Measurements from ENCODE around the gene RPP38. TPM values are rescaled to one million over a fixed set of nuclear protein-coding genes. Genes with fewer than 3 reads are reported as not detected.

Gene RPP38
- polyA plus RNA-seq, 1 of the 3 experiments (the other 2 are of a cell fraction): 18.5 TPM

DNA sequence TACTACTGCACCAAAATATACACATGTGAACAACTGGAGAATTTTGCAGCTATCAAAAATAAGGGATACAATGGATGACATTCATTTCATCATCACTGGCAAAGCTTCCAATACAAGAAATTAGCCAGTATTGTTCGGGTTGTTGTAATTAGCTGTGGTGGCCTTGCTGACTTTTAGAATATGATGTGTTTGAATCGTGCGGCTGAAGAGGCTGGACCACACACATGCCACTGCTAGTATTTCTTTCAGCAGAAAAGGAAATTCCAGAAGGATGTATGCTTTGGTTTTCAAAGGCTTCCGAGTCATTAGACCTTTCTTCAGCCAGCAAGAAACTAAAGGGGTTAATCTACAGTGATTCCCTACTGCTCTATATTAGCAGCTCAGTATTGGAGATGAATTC, 16.6 kb downstream of the RPP38 start:
- Histone ChIP-seq H3K9me2 (no peaks in the 10 kb centered on the region), H3K4me2 (no peak overlapping the region), H3K36me3 (replicated peaks in 1 of 2; ENCODE audit: control insufficient read depth in 1 of 2, insufficient read depth in 2 of 2, low read length in 1 of 2) (peaks cover 31 to 58% of the 10 kb centered on the region in 2 experiments), H3K4me1 (ENCODE audit: control insufficient read depth in 1 of 2, insufficient read depth in 2 of 2, low read depth in 1 of 2, low read length in 1 of 2) (no peaks in the 10 kb centered on the region), H3K9ac (no peak overlapping the region), H2AFZ (ENCODE audit: low read depth) (no peak overlapping the region), H3K27ac (ENCODE audit: low read depth in 2 of 2, low read length in 1 of 2) (no peak overlapping the region), H3K4me3 (ENCODE audit: low read depth in 2 of 2, low read length in 1 of 2) (no peak overlapping the region), H3K27me3 (ENCODE audit: insufficient read depth) (no peaks in the 10 kb centered on the region), H3K9me3 (no peaks in the 10 kb centered on the region), H3F3A (replicated peaks; ENCODE audit: insufficient read depth) (peaks cover 4% of the 10 kb centered on the region), H4K20me1 (ENCODE audit: insufficient read depth) (no peaks in the 10 kb centered on the region), H3K79me2 (ENCODE audit: insufficient read depth) (peaks cover 5% of the 10 kb centered on the region; the same call in 1 of the 2 replicates)
- ChIA-PET POLR2A (no interaction called here), CTCF (interaction anchor here (1.2 kb wide), 1 partner anchor 7 kb away, joined by 3 read pairs; no protein-coding TSS in a partner anchor)
- 92% methylated on average over 3 of the region's 4 CpGs for WGBS (ENCODE audit: low lambda C conversion rate)
- TF ChIP-seq FOXM1 (IDR thresholded peaks at IDR 0.05; ENCODE audit: low read depth) (no peak), RFX5 (IDR thresholded peaks at IDR 0.05; ENCODE audit: low read length) (no peak), SMC3 (IDR thresholded peaks at IDR 0.05; ENCODE audit: low read depth, low read length) (no peak), RCOR1 (IDR thresholded peaks at IDR 0.05; ENCODE audit: low read length) (no peak), EP300 (IDR thresholded peaks at IDR 0.05; ENCODE audit: borderline replicate concordance in 1 of 2, low read depth in 1 of 2, low read length in 1 of 2) (no peak), RXRA (IDR thresholded peaks at IDR 0.05; ENCODE audit: borderline replicate concordance, low read depth) (no peak), RAD21 (IDR thresholded peaks at IDR 0.05; ENCODE audit: low read length) (no peak), SIN3A (IDR thresholded peaks at IDR 0.05; ENCODE audit: borderline replicate concordance, low read depth, low read length) (no peak), FOXJ3 (CRISPR knock-in tag; IDR thresholded peaks at IDR 0.05) (no peak), CHD2 (IDR thresholded peaks at IDR 0.05; ENCODE audit: low read length, partially characterized antibody) (no peak), POLR2AphosphoS5 (IDR thresholded peaks at IDR 0.05; ENCODE audit: low read depth, low read length) (no peak)
- TF ChIP-seq, protein P1, sequence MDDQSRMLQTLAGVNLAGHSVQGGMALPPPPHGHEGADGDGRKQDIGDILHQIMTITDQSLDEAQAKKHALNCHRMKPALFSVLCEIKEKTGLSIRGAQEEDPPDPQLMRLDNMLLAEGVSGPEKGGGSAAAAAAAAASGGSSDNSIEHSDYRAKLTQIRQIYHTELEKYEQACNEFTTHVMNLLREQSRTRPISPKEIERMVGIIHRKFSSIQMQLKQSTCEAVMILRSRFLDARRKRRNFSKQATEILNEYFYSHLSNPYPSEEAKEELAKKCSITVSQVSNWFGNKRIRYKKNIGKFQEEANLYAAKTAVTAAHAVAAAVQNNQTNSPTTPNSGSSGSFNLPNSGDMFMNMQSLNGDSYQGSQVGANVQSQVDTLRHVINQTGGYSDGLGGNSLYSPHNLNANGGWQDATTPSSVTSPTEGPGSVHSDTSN (IDR thresholded peaks at IDR 0.05): no peak
- TF ChIP-seq, protein P2, sequence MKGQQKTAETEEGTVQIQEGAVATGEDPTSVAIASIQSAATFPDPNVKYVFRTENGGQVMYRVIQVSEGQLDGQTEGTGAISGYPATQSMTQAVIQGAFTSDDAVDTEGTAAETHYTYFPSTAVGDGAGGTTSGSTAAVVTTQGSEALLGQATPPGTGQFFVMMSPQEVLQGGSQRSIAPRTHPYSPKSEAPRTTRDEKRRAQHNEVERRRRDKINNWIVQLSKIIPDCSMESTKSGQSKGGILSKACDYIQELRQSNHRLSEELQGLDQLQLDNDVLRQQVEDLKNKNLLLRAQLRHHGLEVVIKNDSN (IDR thresholded peaks at IDR 0.05; ENCODE audit: borderline replicate concordance, low read depth): no peak
- TF ChIP-seq, protein P3, sequence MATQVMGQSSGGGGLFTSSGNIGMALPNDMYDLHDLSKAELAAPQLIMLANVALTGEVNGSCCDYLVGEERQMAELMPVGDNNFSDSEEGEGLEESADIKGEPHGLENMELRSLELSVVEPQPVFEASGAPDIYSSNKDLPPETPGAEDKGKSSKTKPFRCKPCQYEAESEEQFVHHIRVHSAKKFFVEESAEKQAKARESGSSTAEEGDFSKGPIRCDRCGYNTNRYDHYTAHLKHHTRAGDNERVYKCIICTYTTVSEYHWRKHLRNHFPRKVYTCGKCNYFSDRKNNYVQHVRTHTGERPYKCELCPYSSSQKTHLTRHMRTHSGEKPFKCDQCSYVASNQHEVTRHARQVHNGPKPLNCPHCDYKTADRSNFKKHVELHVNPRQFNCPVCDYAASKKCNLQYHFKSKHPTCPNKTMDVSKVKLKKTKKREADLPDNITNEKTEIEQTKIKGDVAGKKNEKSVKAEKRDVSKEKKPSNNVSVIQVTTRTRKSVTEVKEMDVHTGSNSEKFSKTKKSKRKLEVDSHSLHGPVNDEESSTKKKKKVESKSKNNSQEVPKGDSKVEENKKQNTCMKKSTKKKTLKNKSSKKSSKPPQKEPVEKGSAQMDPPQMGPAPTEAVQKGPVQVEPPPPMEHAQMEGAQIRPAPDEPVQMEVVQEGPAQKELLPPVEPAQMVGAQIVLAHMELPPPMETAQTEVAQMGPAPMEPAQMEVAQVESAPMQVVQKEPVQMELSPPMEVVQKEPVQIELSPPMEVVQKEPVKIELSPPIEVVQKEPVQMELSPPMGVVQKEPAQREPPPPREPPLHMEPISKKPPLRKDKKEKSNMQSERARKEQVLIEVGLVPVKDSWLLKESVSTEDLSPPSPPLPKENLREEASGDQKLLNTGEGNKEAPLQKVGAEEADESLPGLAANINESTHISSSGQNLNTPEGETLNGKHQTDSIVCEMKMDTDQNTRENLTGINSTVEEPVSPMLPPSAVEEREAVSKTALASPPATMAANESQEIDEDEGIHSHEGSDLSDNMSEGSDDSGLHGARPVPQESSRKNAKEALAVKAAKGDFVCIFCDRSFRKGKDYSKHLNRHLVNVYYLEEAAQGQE (IDR thresholded peaks at IDR 0.05; ENCODE audit: low read depth, low read length): no peak
- TF ChIP-seq, protein P4, sequence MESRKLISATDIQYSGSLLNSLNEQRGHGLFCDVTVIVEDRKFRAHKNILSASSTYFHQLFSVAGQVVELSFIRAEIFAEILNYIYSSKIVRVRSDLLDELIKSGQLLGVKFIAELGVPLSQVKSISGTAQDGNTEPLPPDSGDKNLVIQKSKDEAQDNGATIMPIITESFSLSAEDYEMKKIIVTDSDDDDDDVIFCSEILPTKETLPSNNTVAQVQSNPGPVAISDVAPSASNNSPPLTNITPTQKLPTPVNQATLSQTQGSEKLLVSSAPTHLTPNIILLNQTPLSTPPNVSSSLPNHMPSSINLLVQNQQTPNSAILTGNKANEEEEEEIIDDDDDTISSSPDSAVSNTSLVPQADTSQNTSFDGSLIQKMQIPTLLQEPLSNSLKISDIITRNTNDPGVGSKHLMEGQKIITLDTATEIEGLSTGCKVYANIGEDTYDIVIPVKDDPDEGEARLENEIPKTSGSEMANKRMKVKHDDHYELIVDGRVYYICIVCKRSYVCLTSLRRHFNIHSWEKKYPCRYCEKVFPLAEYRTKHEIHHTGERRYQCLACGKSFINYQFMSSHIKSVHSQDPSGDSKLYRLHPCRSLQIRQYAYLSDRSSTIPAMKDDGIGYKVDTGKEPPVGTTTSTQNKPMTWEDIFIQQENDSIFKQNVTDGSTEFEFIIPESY (IDR thresholded peaks at IDR 0.05; ENCODE audit: borderline replicate concordance, low read depth): no peak
- TF ChIP-seq, protein P5, sequence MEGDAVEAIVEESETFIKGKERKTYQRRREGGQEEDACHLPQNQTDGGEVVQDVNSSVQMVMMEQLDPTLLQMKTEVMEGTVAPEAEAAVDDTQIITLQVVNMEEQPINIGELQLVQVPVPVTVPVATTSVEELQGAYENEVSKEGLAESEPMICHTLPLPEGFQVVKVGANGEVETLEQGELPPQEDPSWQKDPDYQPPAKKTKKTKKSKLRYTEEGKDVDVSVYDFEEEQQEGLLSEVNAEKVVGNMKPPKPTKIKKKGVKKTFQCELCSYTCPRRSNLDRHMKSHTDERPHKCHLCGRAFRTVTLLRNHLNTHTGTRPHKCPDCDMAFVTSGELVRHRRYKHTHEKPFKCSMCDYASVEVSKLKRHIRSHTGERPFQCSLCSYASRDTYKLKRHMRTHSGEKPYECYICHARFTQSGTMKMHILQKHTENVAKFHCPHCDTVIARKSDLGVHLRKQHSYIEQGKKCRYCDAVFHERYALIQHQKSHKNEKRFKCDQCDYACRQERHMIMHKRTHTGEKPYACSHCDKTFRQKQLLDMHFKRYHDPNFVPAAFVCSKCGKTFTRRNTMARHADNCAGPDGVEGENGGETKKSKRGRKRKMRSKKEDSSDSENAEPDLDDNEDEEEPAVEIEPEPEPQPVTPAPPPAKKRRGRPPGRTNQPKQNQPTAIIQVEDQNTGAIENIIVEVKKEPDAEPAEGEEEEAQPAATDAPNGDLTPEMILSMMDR (IDR thresholded peaks at IDR 0.05): no peak
- TF ChIP-seq, protein P6, sequence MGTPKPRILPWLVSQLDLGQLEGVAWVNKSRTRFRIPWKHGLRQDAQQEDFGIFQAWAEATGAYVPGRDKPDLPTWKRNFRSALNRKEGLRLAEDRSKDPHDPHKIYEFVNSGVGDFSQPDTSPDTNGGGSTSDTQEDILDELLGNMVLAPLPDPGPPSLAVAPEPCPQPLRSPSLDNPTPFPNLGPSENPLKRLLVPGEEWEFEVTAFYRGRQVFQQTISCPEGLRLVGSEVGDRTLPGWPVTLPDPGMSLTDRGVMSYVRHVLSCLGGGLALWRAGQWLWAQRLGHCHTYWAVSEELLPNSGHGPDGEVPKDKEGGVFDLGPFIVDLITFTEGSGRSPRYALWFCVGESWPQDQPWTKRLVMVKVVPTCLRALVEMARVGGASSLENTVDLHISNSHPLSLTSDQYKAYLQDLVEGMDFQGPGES (IDR thresholded peaks at IDR 0.05; ENCODE audit: low read depth, low read length): no peak
- DNase-seq: no peak
